Heart left ventricle (tissue), 16 donors: ENCODE measurements around the gene RAB8A. TPM values are rescaled to one million over a fixed set of nuclear protein-coding genes. Genes with fewer than 3 reads are reported as not detected.

ENCODE experiments used
- ATAC-seq, 4 donors: fragments of 200-7000 bp; cut with Tn5 transposase; one replicate each; pipeline ENCODE4 v1.9.1; 2020 to 2022; ENCODE audit warnings: moderate library complexity in 4 of 4, mild to moderate bottlenecking in 3 of 4, moderate number of reproducible peaks in 1 of 4
- DNase-seq, 5 donors: peaks; one replicate each; pipeline ENCODE4 v3.0.0-alpha.2; 2020
- H3K27ac ChIP-seq, 12 donors: fragments of 200-600 bp; sonication (generic) in 4 of 12; one replicate each; pipeline versions ENCODE4 v1.5.0 to v1.8.0; 2016 to 2022; ENCODE audit warnings: mild to moderate bottlenecking in 2 of 12
- H3K27me3 ChIP-seq, 9 donors: fragments of 200-600 bp; sonication (generic) in 2 of 9; one replicate each; pipeline versions ENCODE4 v1.5.1 to v1.8.0; 2016 to 2022; ENCODE audit warnings: mild to moderate bottlenecking in 3 of 9
- H3K36me3 ChIP-seq, 9 donors: fragments of 200-600 bp; sonication (generic) in 2 of 9; one replicate each; pipeline versions ENCODE4 v1.5.0 to v1.8.0; 2018 to 2022; ENCODE audit warnings: mild to moderate bottlenecking in 2 of 9
- H3K4me1 ChIP-seq, 12 donors: fragments of 200-600 bp; sonication (generic) in 4 of 12; one replicate each; pipeline versions ENCODE4 v1.5.0 to v1.8.0; 2016 to 2022; ENCODE audit warnings: mild to moderate bottlenecking in 3 of 12
- H3K4me3 ChIP-seq, 12 donors: fragments of 200-600 bp; sonication (generic) in 4 of 12; one replicate each; pipeline versions ENCODE4 v1.5.0 to v1.8.0; 2017 to 2022; ENCODE audit warnings: mild to moderate bottlenecking in 9 of 12, moderate library complexity in 4 of 12
- H3K9me3 ChIP-seq, 12 donors: fragments of 200-600 bp; sonication (generic) in 4 of 12; one replicate each; pipeline versions ENCODE4 v1.5.0 to v1.8.0; 2016 to 2022; ENCODE audit warnings: mild to moderate bottlenecking in 1 of 12
- CTCF ChIP-seq, 12 donors: fragments of 200-600 bp; sonication (generic) in 4 of 12; IDR thresholded peaks; one replicate each; pipeline versions ENCODE4 v1.5.0 to v1.8.0; 2018 to 2022; ENCODE audit warnings: antibody characterized with exemption in 12 of 12, mild to moderate bottlenecking in 5 of 12
- POLR2A ChIP-seq, 2 donors: fragments of 450-650 bp; IDR thresholded peaks; one replicate each; pipeline ENCODE4 v1.6.1; 2017; ENCODE audit warnings: antibody characterized with exemption in 2 of 2, mild to moderate bottlenecking in 2 of 2, moderate library complexity in 2 of 2
- WGBS, 4 donors: extraction: QIAGEN DNeasy Blood & Tissue Kit in 2 of 4; methylation state at CpG; one replicate each; pipeline versions ENCODE4 v1.1.5 to v1.1.7; 2013 to 2018; 5-methylcytosine and 5-hydroxymethylcytosine counted together
- intact Hi-C, 10 donors: fragments of 100-400 bp; cut with DNase I; formaldehyde crosslinking; loops; one replicate each; pipeline versions ENCODE4 v1.11.1 to v1.14.2; 2022
- polyA plus RNA-seq, 2 donors: library from polyadenylated mRNA; stranded (reverse); fragments of 200-250 nt; gene quantifications; one replicate each; pipeline ENCODE4 v1.2.3, GENCODE V29; 2013
- total RNA-seq, 9 donors: library from RNA; depleted of rRNA in 2 of 9; stranded (reverse); fragments of >200 nt in 2 of 9; fragmentation: NEBNext Ultra II Directional in 3 of 9; extraction: Animal tissue kit (Norgen Biotek cat#: 25700) in 3 of 9; gene quantifications; one replicate each; pipeline versions ENCODE4 v1.1.0 to v1.2.4, GENCODE V29; 2016 to 2023
- donor health status: ischemic (EF 13 %, LVEDD 7.1; RV severe dilation, severe dysfunction).
- donor health status: healthy with polysubstance abuse.
- donor health status: DM: no; HTN: yes; CAD: no.
- donor health status: DM: no; HTN: no; CAD: no.
- donor health status: ischemic (EF 25% LVEDD 6.9; RV normal size, moderate dysfunction).
- donor health status: ischemic (EF 25% LVEDD 5.7; RV mildly dilated, moderate dysfunction).
- donor health status: healthy.
- donor health status: DM: yes; HTN: yes; CAD: no.
- donor health status: ischemic (EF 35%, LVEDD 5.7; RV mildly dilated, moderate dysfunction).
- donor health status: nonischemic (EF 11% LVEDD 7.7; RV severe dilation, severe dysfunction).
- donor health status: DM: yes; HTN: yes; CAD: no.
- donor health status: PGD.
- donor health status: ischemic (EF 29% LVEDD 5.4; RV normal size, mild dysfunction).
- donor health status: nonischemic (EF 23%, LVEDD 6.1; RV moderate dilation, normal function).

The RAB8A gene
- total and polyA plus RNA-seq, 11 donors = 7.8 to 53.7 (median 23.7) TPM

GRCh38 chr19:16121967-16122366 lies 10.3 kb downstream of the RAB8A start:
- H3K4me3 ChIP-seq = no peak overlapping the region
- DNase-seq (no peak), ATAC-seq (no peak)
- H3K27me3 ChIP-seq = no peaks in the 10 kb centered on the region
- H3K9me3 ChIP-seq = no peaks in the 10 kb centered on the region
- peaks cover 4 to 95% (median 87%) of the 10 kb centered on the region in 9 donors for H3K36me3 ChIP-seq
- H3K4me1 ChIP-seq = peaks cover 0 to 34% (median 0%) of the 10 kb centered on the region in 12 donors
- TF ChIP-seq CTCF (IDR thresholded peaks at IDR 0.05) (no peak), POLR2A (IDR thresholded peaks at IDR 0.05) (no peak)
- H3K27ac ChIP-seq = no peak overlapping the region
- intact Hi-C loops = no loop called here
- WGBS, 4 donors = 93 to 95% (median 94%) methylated on average over 11 of the region's 11 CpGs

DNA sequence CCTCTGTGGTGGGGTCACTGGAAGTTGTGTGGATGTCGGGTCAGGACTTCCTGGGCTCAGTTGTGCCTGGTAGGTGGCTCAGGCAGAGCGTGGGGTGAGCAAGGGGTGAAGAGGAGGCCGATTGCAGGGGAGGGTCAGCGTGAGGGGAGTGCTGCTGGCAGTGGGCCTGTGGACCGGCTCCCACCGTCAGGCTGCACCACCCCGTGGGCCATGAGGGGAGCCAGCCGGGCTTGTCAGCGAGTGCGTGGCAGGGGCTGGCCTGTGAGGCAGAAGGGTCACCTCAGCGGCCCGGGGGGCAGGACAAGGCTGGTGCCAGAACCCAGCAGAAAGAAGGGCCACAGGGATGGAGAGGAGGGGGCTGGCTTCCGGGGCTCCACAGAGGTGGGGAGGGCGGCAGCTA lies 13.3 kb downstream of the RAB8A start:
- no peak overlapping the region for H3K27ac ChIP-seq
- no peak for TF ChIP-seq POLR2A (IDR thresholded peaks at IDR 0.05)
- TF ChIP-seq CTCF (IDR thresholded peaks at IDR 0.05) = no peak
- no peak overlapping the region for H3K4me3 ChIP-seq
- no peaks in the 10 kb centered on the region for H3K27me3 ChIP-seq
- H3K9me3 ChIP-seq = no peaks in the 10 kb centered on the region
- WGBS, 4 donors = 88 to 94% (median 92%) methylated on average over 13 to 14 of the region's 14 CpGs
- ATAC-seq (no peak), DNase-seq (no peak)
- intact Hi-C loops = no loop called here
- H3K36me3 ChIP-seq = peaks cover 2 to 100% (median 95%) of the 10 kb centered on the region in 9 donors
- H3K4me1 ChIP-seq = peaks cover 0 to 5% (median 0%) of the 10 kb centered on the region in 12 donors

DNA sequence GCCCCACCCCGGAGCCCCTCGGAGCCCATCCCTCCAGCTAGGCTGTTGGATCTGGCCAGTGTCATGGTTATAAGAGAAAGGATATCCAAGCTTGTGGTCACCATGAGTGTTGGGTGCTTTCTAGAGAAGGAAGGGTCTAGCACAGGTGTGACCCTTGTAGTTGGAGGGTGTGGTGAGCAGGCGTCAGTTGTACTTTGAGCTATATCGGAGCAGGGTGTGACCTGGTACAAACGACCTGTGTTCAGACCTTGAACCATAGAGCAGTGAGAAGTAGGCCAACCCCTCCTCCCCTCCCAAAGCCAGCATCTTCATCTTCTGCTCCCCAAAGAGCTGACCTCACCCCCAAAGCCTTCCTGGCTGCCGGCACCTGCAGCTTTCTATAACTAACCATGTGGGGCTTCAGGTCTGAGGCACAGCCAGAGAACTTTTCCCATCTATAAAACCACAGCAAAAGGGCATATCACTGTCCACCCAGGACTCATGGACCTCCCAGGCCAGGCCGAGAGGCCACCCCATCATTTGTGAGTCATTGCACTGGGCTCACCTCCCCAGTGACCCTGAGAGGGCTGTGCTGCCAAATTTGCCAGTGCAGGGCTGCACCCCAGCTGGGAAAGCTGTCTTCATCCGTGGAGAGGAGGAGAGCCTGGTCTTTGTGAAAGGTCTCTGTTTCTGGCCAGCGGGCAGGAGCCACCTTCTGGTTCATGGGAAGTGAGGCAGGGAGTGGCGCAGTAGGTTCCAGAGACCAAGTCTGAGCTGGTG lies 14.2 kb downstream of the RAB8A start:
- no peak overlapping the region for H3K27ac ChIP-seq
- peaks cover 2 to 100% (median 94%) of the 10 kb centered on the region in 9 donors for H3K36me3 ChIP-seq
- ATAC-seq (no peak), DNase-seq (no peak)
- H3K4me1 ChIP-seq = no peaks in the 10 kb centered on the region
- intact Hi-C loops = no loop called here
- H3K27me3 ChIP-seq = no peaks in the 10 kb centered on the region
- TF ChIP-seq CTCF (IDR thresholded peaks at IDR 0.05) (no peak), POLR2A (IDR thresholded peaks at IDR 0.05) (no peak)
- WGBS, 4 donors = 73 to 82% (median 81%) methylated on average over 8 to 10 of the region's 10 CpGs
- no peaks in the 10 kb centered on the region for H3K9me3 ChIP-seq
- H3K4me3 ChIP-seq = no peak overlapping the region

- WGBS, 4 donors = 83 to 92% (median 89%) methylated on average over 10 to 11 of the region's 11 CpGs
- ATAC-seq = no peak
- Histone ChIP-seq H3K4me3 (no peak overlapping the region), H3K27me3 (no peaks in the 10 kb centered on the region), H3K4me1 (no peaks in the 10 kb centered on the region), H3K9me3 (no peaks in the 10 kb centered on the region), H3K27ac (no peak overlapping the region), H3K36me3 (peaks cover 2 to 99% (median 85%) of the 10 kb centered on the region in 9 donors)
- DNase-seq = no peak
- intact Hi-C loops = no loop called here
- TF ChIP-seq POLR2A (IDR thresholded peaks at IDR 0.05) (no peak), CTCF (IDR thresholded peaks at IDR 0.05) (no peak)
These were observed 15.4 kb downstream of the RAB8A start for GRCh38 chr19:16127080-16127479.
